BLaER1 (cell line): Measurements from ENCODE around the gene MRPL50.

Experiments used
- H3K27ac ChIP-seq: shearing (Covaris generic); formaldehyde crosslinking; 2 replicates; pipeline ENCODE4 v1.8.1; 2022
- H3K27me3 ChIP-seq: shearing (Covaris generic); formaldehyde crosslinking; 2 replicates; pipeline ENCODE4 v1.8.1; 2022
- H3K36me3 ChIP-seq: shearing (Covaris generic); formaldehyde crosslinking; 2 replicates; pipeline ENCODE4 v1.8.1; 2022
- H3K4me1 ChIP-seq: shearing (Covaris generic); formaldehyde crosslinking; 2 replicates; pipeline ENCODE4 v1.8.1; 2022
- H3K4me2 ChIP-seq: shearing (Covaris generic); formaldehyde crosslinking; 2 replicates; pipeline ENCODE4 v1.8.1; 2022
- H3K4me3 ChIP-seq: shearing (Covaris generic); formaldehyde crosslinking; 2 replicates; pipeline ENCODE4 v1.8.1; 2022
- H3K9ac ChIP-seq: shearing (Covaris generic); formaldehyde crosslinking; 2 replicates; pipeline ENCODE4 v1.8.1; 2022
- H3K9me3 ChIP-seq: shearing (Covaris generic); formaldehyde crosslinking; 2 replicates; pipeline ENCODE4 v1.8.1; 2022
- H4K20me1 ChIP-seq: shearing (Covaris generic); formaldehyde crosslinking; 2 replicates; pipeline ENCODE4 v1.8.1; 2022
- Cebpa-rat ChIP-seq: shearing (Covaris generic); IDR thresholded peaks from 2 replicates; pipeline ENCODE4 v1.8.1; 2022

The MRPL50 gene

DNA sequence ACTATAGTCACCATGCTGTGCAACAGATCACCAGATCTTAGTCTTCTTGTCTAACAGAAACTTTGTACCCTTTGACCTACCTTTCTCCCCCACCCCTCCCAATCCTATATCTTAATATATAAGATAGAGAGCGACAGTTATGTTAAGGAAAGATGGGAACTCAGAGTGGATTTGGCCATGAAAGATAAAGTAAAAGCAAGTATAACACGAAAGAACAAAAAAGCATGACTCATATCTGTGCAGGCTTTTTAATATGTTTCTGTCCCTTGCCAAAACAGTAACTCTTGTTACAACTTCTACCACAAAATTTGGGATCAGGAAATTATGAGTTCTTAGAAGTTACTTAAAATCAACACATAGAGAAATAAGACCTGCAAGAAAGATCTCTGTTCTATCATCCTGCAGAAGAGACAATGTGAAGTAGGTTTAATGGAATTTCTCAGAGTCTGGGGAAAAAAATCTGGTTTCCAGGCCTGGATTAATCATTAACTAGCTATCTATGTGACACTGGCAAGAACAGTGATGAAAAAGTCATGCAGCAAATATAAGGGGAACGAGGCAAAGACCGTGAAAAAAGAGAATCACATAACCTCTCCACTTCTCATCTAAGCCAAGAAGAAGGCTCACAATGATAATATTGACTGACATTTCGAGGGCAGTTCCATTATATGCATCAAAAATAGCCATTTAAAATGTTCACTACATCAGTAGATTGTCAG is 32.2 kb downstream of the MRPL50 start:
- Histone ChIP-seq H3K27me3 (no peaks in the 10 kb centered on the region), H3K4me2 (no peak overlapping the region), H4K20me1 (no peaks in the 10 kb centered on the region), H3K4me1 (peaks cover 7% of the 10 kb centered on the region), H3K4me3 (no peak overlapping the region), H3K27ac (no peak overlapping the region), H3K36me3 (no peaks in the 10 kb centered on the region), H3K9ac (no peak overlapping the region), H3K9me3 (no peaks in the 10 kb centered on the region)
- no peak for TF ChIP-seq Cebpa-rat

DNA sequence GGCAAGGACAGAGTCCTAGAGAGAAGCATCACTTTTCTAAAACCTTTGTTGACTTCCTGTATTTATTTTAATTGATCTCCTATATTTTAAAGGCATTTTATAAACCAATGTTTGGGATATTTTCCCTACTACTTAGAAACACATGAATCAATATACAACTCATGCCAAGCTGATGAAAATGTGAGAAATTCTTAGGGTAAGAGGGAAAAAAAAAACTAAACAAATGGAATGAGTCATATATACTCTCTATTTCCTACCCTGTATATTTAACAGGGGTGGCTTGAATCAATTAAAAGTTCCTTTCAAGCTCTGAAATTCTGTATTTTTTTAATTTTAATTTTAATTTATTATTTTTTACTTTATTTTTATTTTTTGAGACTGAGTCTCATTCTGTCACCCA is 33.2 kb downstream of the MRPL50 start:
- Histone ChIP-seq H3K9me3 (no peaks in the 10 kb centered on the region), H3K9ac (no peak overlapping the region), H3K4me1 (peaks cover 7% of the 10 kb centered on the region), H3K36me3 (no peaks in the 10 kb centered on the region), H3K27me3 (no peaks in the 10 kb centered on the region), H3K4me3 (no peak overlapping the region), H3K27ac (no peak overlapping the region), H3K4me2 (no peak overlapping the region), H4K20me1 (no peaks in the 10 kb centered on the region)
- no peak for TF ChIP-seq Cebpa-rat

DNA sequence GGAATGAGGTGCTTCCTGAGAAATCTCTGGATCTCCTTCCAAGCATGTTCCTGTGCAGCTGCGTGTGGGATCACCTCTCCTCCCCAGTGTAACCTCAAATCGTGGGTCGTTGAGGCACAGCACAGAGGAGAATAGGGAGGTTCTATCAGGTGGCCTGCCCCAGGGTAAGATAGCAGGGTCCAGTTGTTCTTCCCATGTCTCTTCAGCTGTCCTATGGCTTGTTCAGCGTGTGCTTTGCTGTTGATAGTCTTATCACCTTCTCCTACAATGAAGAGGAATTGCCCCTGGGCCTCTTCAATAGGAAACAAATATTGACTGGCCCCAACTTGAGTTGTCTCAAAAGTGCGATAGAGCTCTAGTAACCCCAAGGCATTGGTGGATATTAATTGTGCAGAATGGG is 36.0 kb downstream of the MRPL50 start:
- H3K9ac ChIP-seq = no peak overlapping the region

DNA sequence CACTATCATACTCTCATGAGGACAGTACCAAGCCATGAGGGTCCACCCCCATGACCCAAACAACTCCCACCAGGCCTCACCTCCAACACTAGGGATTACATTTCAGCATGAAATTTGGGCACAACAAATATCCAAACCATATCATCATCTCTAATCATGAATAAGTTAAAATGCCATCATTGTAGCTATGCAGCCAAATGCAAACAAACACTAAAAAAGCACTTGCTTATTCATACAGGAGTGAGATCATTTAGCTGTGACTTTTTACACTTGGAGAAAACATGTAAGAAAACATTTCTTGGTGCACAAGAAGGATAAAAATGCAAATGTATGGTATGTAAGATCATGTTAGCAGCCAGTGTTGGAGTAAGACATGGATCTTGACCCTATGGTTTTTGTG is 37.8 kb downstream of the MRPL50 start:
- H3K4me1 ChIP-seq = no peaks in the 10 kb centered on the region
- no peaks in the 10 kb centered on the region for H3K36me3 ChIP-seq
- no peaks in the 10 kb centered on the region for H3K27me3 ChIP-seq
- H3K4me2 ChIP-seq = no peak overlapping the region
- TF ChIP-seq Cebpa-rat = no peak
- H4K20me1 ChIP-seq = no peaks in the 10 kb centered on the region
- H3K9ac ChIP-seq = no peak overlapping the region
- H3K4me3 ChIP-seq = no peak overlapping the region
- no peaks in the 10 kb centered on the region for H3K9me3 ChIP-seq
- H3K27ac ChIP-seq = no peak overlapping the region

More for the DNA sequence above, 36.0 kb downstream of the MRPL50 start:
- no peaks in the 10 kb centered on the region for H3K27me3 ChIP-seq
- H3K36me3 ChIP-seq = no peaks in the 10 kb centered on the region
- no peak for TF ChIP-seq Cebpa-rat
- no peak overlapping the region for H3K4me2 ChIP-seq
- no peak overlapping the region for H3K4me3 ChIP-seq
- H3K4me1 ChIP-seq = peaks cover 1% of the 10 kb centered on the region
- no peaks in the 10 kb centered on the region for H3K9me3 ChIP-seq
- H4K20me1 ChIP-seq = no peaks in the 10 kb centered on the region
- no peak overlapping the region for H3K27ac ChIP-seq

DNA sequence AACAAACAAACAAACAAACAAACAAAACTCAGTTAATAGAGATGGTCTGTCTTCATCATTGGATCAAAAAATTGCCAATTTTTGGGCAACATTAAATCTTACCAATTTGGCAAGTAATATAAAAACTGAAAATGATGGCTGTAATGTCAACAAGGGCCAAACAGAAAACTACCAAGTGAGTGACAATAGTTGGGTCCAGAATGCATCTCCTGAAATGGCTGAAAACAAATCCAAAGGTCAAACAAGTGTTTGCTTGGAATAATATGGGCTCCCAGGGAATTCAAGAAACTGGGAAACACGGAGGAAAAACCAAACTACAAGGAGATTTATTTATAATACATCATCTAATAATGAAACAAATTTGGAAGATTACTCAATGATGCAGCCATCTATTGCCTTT is 38.7 kb downstream of the MRPL50 start:
- no peaks in the 10 kb centered on the region for H4K20me1 ChIP-seq
- H3K4me2 ChIP-seq = no peak overlapping the region
- no peaks in the 10 kb centered on the region for H3K9me3 ChIP-seq
- no peak for TF ChIP-seq Cebpa-rat
- no peak overlapping the region for H3K4me3 ChIP-seq
- no peaks in the 10 kb centered on the region for H3K27me3 ChIP-seq
- no peak overlapping the region for H3K27ac ChIP-seq
- no peaks in the 10 kb centered on the region for H3K4me1 ChIP-seq
- no peaks in the 10 kb centered on the region for H3K36me3 ChIP-seq
- H3K9ac ChIP-seq = no peak overlapping the region

DNA sequence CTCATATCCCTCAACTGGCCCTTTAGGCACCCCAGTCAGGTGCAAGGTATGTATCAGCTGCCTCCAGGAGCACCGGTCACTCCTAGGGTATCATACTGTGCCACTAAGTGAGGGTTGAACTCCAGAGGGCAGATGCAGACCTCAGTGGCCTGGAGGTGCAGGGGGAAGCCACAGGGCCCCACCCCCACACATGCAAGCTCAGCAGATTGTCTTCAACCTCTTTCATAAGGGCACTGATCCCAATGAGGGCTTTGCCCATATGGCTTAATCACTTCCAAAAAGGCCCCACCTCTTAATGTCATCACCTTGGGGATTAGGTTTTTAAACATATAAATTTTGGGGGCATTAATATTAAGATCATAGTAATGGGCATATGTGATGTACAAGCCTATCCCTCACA is 41.8 kb downstream of the MRPL50 start:
- H3K4me3 ChIP-seq = no peak overlapping the region
- H3K4me2 ChIP-seq = no peak overlapping the region
- H3K27me3 ChIP-seq = no peaks in the 10 kb centered on the region
- H3K4me1 ChIP-seq = no peaks in the 10 kb centered on the region
- H4K20me1 ChIP-seq = no peaks in the 10 kb centered on the region
- H3K36me3 ChIP-seq = no peaks in the 10 kb centered on the region
- H3K9me3 ChIP-seq = no peaks in the 10 kb centered on the region
- H3K9ac ChIP-seq = no peak overlapping the region
- no peak overlapping the region for H3K27ac ChIP-seq
- no peak for TF ChIP-seq Cebpa-rat

DNA sequence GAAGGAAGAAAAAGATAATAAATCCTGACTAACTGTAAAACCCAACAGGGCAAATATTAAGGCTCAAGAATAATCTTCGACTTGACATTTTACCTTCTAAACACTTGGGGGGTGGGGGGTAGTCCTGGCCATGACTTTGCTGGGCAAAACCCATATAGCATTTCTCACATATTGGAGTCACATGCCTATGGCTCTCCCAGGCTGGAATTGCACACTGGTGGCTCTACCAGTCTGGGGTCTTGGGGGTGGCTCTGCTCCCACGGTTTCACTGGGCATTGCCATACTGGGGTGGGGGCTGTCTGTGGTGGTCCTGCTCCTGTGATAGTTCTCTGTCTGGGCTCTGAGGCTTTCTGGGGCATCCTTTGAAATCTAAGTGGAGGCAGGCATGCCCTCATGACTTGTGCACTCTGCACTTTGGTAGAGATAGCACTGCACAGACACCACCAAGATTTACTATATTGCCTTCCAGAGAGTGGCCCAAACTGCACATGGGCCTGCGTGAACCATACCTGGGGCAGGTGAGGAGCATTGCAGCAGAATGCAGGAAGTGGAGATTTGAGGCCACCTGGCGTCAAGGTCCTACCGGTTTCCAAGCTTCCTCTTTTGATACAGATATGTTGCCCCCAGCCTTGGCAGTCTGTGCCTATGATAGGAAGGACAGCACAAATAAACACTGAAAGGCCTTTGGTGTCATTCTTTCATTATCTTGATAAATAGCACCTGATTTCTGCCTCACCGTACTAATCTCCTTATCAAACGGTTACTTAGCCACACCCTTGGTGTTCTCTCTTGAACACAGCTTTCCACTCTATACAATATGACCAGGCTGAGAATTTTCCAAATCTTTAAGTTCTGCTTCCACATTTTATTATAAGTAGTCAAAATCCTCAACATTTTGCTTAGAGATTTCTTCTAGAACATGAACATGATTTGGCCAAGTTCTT is 43.4 kb downstream of the MRPL50 start:
- H4K20me1 ChIP-seq = no peaks in the 10 kb centered on the region
- H3K4me2 ChIP-seq = no peak overlapping the region
- no peak overlapping the region for H3K4me3 ChIP-seq
- TF ChIP-seq Cebpa-rat = no peak
- no peaks in the 10 kb centered on the region for H3K27me3 ChIP-seq
- H3K9ac ChIP-seq = no peak overlapping the region
- no peak overlapping the region for H3K27ac ChIP-seq
- no peaks in the 10 kb centered on the region for H3K4me1 ChIP-seq
- no peaks in the 10 kb centered on the region for H3K9me3 ChIP-seq
- no peaks in the 10 kb centered on the region for H3K36me3 ChIP-seq

DNA sequence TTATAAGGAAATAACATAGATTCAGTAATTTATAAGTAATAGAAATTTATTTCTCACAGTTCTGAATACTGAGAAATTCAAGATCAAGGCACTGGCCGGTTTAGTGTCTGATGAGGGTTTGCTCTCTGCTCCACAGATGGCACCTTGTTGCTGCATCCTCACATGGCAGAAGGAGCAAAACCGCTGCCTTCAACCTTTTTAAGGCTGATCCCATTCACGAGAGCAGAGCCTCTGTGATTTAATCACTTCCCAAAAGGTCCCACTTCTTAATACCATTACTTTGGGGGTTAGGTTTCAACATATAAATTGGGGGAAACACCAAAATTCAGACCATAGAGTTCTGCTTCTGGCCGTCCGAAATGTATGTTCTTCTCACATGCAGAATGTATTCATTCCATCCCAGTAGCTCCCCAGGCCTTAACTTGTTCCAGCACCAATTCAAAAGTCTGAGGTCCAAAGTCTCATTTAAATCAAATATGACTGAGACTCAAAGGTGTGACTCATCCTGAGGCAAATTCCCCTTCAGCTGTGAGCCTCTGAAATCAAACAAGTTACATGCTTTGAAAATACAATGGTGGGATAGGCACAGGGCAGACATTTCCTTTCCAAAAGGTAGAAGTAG is 44.2 kb downstream of the MRPL50 start:
- H3K9ac ChIP-seq = no peak overlapping the region
- no peak overlapping the region for H3K4me3 ChIP-seq
- no peaks in the 10 kb centered on the region for H3K4me1 ChIP-seq
- H3K27ac ChIP-seq = no peak overlapping the region
- no peak for TF ChIP-seq Cebpa-rat
- no peaks in the 10 kb centered on the region for H4K20me1 ChIP-seq
- no peaks in the 10 kb centered on the region for H3K9me3 ChIP-seq
- H3K4me2 ChIP-seq = no peak overlapping the region
- no peaks in the 10 kb centered on the region for H3K36me3 ChIP-seq
- no peaks in the 10 kb centered on the region for H3K27me3 ChIP-seq

DNA sequence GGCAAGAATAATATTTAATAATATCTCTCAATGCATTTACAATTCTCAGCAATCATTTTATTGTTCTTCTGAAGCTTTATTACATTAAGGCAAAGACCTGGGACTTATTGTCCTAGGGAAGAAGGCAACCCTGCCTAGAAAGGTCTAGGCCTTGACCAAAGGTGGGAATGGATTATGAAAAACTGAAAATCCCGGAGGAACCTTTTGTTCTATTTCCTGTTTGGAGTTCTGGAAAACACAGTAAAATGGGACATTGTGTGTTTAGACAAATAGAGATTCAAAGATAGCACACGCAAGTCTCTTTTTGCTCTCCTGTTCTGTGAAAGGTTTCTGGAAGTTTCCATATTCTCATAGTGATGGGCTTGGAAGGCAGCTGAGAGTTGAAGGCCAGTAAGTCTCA is 44.7 kb downstream of the MRPL50 start:
- Histone ChIP-seq H3K9me3 (no peaks in the 10 kb centered on the region), H4K20me1 (no peaks in the 10 kb centered on the region), H3K36me3 (no peaks in the 10 kb centered on the region), H3K9ac (no peak overlapping the region), H3K4me2 (no peak overlapping the region), H3K27ac (no peak overlapping the region), H3K27me3 (no peaks in the 10 kb centered on the region), H3K4me1 (no peaks in the 10 kb centered on the region), H3K4me3 (no peak overlapping the region)
- no peak for TF ChIP-seq Cebpa-rat
